IPS DF 19.7 (cell line): Measurements from ENCODE around the gene LGMN.

ENCODE experiments used
- DNase-seq: peaks from one replicate; pipeline ENCODE4 v3.0.0-alpha.2; 2013; ENCODE audit warnings: low read depth, low spot score

The LGMN gene

DNA sequence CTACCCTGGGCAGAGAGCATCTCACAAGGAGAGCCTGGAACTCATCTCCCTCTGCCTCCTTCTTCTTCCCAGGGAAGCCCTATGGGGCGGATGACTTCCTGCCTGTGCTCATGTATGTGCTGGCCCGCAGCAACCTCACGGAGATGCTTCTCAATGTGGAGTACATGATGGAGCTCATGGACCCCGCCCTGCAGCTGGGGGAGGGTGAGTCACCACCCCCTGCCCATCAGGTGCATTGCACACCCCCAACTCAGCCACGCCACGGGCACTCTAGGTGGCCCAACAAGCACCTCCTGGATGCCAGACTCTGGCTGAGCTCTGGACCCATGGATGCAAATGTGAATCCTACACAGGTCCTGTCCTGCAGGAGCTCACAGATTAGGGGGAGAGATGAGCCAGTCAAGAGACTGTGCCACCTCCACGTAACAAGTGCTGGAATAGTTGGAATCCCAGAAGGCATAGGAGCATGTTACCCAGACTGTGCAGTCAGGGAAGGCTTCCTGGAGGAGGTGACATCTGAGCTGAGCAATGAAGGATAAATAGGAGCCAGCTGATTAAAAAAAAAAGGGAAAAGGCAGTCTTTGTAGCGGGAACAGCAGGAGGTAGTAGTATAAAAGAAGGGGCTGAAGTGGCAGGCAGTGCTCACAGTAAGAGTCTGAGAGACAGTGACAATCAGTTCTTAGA is 71.9 kb downstream of the LGMN start:
- DNase-seq: no peak

- DNase-seq: no peak
Observed at GRCh38 chr14:92675976-92676375, 72.5 kb downstream of the LGMN start.

DNA sequence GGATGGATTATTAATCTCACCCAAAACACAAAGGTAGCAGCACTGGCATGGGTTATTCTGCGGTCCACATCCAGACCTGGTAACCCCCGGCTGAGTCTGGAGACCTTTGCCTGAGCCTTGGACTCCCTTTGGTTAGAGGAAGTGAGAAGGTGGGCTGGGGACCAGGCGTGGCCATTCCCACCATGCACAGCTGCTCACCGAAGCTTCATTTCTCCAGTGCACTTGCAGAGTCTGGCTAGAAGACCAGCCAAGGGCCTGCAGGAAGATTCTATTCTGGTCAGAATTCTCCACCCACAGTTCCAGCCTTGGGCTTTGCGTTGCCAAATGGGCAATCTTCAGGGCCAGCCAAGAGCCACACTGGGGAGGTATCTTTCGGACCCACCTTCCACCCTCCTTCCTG is 73.0 kb downstream of the LGMN start:
- DNase-seq: no peak

DNA sequence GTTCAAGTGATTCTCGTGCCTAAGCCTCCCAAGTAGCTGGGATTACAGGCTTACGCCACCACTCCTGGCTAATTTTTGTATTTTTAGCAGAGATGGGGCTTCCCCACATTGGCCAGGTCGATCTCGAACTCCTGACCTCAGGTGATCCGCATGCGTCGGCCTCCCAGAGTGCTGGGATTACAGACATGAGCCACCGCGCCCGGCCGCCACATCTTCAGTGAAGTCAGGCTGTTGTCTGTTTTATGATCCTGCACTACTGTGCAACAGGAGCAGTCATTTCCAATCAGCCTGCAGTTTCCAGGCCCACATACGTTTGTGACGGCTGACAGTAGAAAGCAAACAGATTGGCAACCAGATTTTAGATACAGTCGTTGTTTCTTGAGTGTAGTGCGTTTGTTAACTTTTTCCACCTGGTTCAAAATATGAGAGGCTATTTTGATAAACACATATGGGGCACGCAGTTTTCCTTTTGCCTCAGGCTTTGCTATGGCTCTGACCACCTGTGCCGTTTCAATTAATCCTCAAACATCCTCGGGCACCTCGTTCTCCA is 74.8 kb downstream of the LGMN start:
- no peak for DNase-seq

DNA sequence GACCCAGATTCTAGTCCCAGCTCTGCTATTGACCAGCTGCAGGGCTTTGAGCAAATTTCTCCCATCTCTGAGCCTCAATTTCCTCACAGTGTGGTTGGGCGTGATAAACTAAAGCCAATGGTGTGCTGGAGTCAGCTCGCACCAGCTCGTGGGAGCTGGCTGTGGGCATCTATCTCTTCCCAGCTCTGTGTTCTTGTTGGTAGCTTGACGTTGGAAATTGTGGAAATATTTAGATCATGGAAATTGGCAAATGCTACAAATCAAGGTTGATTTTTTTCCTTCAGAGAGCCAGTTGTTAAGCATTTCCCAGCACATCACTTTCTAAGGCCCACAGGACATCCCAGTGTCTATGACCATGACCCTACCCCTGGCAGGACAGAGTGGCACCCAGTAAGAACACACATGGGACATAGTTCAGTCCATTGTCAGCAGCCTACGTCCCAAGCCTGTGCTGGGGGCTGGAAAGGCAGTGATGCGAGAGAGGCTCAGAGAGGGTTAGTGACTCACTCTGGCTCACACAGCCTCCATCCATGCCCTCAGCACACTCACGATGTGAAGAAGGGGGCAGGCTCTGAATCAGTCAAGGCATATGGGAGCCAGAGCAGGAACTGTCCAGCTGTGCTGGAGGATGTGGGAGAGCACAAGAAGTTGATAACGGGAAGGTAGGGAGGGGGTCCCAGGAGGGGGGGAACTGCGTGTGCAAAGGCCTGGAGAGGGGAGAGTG is 77.6 kb downstream of the LGMN start:
- no peak for DNase-seq

DNA sequence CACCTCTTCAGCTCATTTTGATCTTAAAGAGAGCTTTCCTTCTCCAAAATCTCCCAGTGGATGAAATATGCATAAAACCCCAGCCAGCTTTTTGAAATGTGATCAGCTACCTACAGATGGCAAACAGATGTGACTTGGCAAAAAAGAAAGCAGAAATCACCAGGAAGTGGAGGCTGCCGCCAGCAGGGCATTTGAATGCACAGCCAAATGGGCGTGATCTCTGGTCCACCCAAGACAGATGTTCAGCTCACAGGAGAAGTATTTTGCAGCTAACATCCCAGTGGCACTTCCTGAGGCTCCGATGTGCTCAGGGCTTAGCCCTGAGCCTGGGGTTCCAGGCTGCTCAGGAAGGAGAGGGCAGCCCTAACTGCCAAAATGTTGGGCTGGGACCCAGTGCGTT is 78.3 kb downstream of the LGMN start:
- no peak for DNase-seq

DNA sequence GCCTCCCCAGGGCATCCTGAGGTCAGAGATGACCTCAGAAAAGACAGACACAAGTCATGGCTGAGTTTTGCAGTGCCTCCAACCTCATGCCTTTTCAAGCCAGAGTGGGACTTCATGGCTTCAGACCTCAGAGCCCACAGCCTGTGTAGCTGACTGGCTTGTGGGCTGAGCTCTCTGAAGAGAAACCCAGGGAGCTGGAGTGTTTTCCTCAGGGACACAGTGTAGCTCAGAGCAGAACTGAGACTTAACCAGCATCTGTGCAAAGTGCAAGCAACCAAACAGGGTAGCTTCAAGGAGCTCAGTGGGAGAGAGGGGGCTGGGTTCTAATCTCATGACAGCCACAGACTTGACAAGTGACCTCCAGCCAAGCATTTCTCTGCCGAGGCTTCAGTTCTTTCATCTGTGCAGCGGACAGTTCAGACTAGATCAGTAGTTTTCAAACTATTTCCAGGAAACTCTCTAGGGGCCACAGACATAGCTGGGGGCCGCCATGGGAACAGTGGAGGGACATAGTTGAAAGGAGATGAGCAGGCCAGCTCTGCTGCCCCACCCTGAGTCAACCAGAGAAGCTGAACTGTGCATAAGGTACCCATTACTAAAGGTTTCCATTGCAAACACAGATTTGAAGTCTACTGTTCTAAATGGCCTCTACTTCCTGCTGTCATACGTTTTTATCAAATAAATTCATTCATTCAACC is 80.0 kb downstream of the LGMN start:
- DNase-seq: no peak

GRCh38 chr14:92666251-92666650 is 82.2 kb downstream of the LGMN start:
- no peak for DNase-seq

GRCh38 chr14:92665661-92666110 is 82.7 kb downstream of the LGMN start:
- DNase-seq: no peak

- no peak for DNase-seq
Observed at GRCh38 chr14:92663049-92663448, 85.4 kb downstream of the LGMN start.

DNA sequence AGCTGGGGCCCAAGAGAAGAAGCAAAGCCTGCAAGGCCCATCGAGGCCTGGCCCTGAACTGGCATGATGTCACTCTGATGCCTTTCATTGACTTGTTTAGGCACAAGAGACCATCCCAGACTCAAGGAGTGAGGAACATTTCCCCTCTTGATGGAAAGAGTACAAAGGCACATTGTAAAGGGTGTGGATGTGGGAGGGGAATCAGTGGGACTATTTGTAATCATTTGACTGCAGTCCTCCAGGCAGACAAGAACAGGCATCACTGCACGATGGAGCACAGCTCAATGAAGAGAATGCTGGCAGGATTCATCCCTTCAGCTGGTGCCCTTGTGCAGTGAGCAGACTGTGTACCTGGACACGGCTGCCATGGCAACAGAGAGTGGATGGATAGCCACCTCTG is 87.9 kb downstream of the LGMN start:
- no peak for DNase-seq

GRCh38 chr14:92659765-92660561 is 88.5 kb downstream of the LGMN start:
- DNase-seq: no peak

- no peak for DNase-seq
Observed at GRCh38 chr14:92658684-92659083, 89.7 kb downstream of the LGMN start.

DNA sequence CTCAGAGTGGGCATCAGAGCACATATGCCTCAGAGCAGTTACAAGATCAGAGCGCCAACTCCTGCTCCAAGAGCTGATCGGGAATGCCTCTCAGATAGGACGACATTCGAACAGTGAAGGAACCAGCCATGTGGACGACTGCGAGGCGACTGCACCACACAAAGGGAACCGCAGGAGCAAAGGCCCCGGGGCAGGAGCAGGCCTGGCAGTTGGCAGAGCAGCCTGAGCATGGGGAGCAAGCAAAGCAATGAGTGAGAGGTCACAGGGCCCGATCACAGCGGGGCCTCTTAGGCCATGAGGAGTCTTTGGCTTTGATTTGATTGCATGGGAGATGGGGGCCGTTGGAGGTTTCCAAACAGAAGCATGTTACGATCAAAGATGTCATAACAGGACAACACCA is 90.3 kb downstream of the LGMN start:
- DNase-seq: no peak

- no peak for DNase-seq
Observed at GRCh38 chr14:92657457-92658142, 90.8 kb downstream of the LGMN start.

GRCh38 chr14:92656306-92657081 is 91.9 kb downstream of the LGMN start:
- no peak for DNase-seq

GRCh38 chr14:92655419-92656201 is 92.8 kb downstream of the LGMN start:
- DNase-seq: no peak

DNA sequence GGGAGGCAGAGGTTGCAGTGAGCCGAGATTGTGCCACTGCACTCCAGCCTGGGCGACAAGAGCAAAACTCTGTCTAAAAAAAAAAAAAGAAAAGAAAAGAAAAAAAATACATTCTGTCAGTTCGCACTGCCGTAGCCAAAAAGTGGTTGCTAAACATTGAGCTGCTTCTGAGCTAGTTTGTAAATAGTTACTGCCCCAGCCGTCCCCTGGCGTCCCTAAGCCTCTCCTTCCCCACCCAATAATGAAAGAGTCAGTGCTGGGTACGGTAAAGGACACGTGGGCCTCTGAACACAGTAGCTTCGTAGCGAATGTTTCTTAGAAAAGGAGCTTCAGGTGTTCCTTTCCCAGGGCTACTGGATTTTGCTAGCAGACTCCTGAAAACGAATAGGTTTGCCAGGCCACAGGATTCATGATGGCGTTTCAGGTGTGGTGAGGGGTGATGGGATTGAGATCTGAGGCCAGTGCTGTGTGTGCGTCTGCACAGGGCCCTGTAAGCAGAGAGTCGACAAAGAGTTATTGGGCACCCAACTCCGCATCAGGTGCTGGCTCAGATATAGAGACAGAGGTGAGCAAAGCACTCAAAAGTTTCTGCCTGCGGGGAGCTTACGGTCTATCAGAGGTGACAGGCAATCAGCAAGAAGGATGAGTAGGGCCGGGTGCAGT is 94.1 kb downstream of the LGMN start:
- DNase-seq: no peak
